Activated T-cell treated with anti-CD3 and anti-CD28 coated beads, Interleukin-2, amount 50 U/mL, for 72 hours (primary cell): ENCODE data around the gene COX8A. TPM values are rescaled to one million over a fixed set of nuclear protein-coding genes. Genes with fewer than 3 reads are reported as not detected.

Experiments used
- ATAC-seq, 2 donors: fragments of 150-1000 bp; cut with Tn5 transposase; replicated peaks in 1 of 2; 2 replicates each; pipeline ENCODE4 v1.10.0; 2021; ENCODE audit warnings: moderate library complexity in 2 of 2, mild to moderate bottlenecking in 1 of 2
- DNase-seq, 2 donors: peaks; one replicate each; pipeline ENCODE4 v3.0.0; 2021 to 2022; ENCODE audit warnings: mixed read lengths in 1 of 2
- H3K27ac Mint-ChIP-seq: one replicate; pipeline ENCODE4 v1.8.0; 2022; ENCODE audit warnings: mild to moderate bottlenecking, moderate library complexity, mixed read lengths
- H3K27me3 Mint-ChIP-seq: one replicate; pipeline ENCODE4 v1.8.0; 2022; ENCODE audit warnings: low read depth, mixed read lengths
- H3K36me3 Mint-ChIP-seq, 2 donors: one replicate each; pipeline ENCODE4 v1.8.0; 2022; ENCODE audit warnings: mixed read lengths in 2 of 2, mild to moderate bottlenecking in 1 of 2; ENCODE audit not compliant: insufficient read depth in 2 of 2
- H3K4me1 Mint-ChIP-seq: one replicate; pipeline ENCODE4 v1.8.0; 2022; ENCODE audit warnings: low read depth, mixed read lengths
- H3K4me3 Mint-ChIP-seq, 2 donors: one replicate each; pipeline ENCODE4 v1.8.0; 2022; ENCODE audit warnings: mild to moderate bottlenecking in 2 of 2, mixed read lengths in 2 of 2, moderate library complexity in 2 of 2
- H3K9me3 Mint-ChIP-seq, 2 donors: one replicate each; pipeline ENCODE4 v1.8.0; 2022; ENCODE audit warnings: mixed read lengths in 2 of 2
- total RNA-seq, 2 donors: library from RNA; stranded (reverse); gene quantifications; one replicate each; pipeline ENCODE4 v1.2.3, GENCODE V29; 2022

Gene COX8A
- total RNA-seq, 2 donors from 2014 or later: 310 to 319 TPM

DNA sequence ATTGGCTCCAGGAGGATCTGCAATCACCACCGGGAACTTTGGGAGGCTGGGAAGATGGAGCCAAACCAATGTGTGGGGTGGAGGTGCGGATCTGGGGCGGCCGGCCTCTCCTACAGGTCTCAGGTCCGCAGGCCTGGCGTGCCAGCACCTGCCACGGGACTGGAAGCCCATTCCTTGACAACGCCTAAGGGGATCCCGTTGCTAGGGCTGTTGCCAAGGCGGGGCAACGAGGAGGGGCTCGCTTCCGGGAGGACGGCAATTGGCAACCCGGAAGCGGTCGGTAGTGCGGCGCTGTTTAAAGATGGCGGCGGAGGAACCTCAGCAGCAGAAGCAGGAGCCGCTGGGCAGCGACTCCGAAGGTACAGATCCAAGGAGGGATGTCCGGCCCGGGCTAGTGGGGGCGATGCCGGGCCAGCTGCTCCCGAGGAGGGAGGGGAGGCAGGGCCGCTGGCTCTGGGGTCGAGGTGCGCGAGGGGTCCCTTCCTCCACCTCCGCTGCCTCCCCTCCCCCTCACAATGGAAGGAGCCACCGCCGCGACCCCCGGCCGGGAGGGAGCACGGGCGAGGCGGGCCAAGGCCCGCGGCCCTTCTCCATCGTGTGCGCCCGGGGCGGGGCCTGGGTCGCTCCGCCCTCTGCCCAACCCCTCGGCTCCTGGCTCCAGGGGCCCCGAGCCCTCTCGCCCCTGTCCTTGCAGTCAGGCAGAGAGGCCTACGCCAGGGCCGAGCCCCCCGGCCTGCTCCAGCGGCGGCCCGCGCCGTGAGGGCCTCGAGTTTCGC lies 11.9 kb downstream of the COX8A start, which contains the start of gene OTUB1:
TSS of gene OTUB1 (plus strand) at position 283 of the 776 bp plus-strand sequence. CDS start at position 302, 19 bp downstream.
- Mint-ChIP-seq H3K9me3 (no peaks in the 10 kb centered on the region), H3K27ac (peak within 1 kb of the TSS; percentile 97), H3K36me3 (peaks cover 5 to 17% of the 10 kb centered on the region in 2 donors), H3K27me3 (no peaks in the 10 kb centered on the region), H3K4me1 (peaks cover 41% of the 10 kb centered on the region), H3K4me3 (peak within 1 kb of the TSS; percentile 98 to 99)
- DNase-seq (peak; percentile 88 to 90), ATAC-seq (peak; percentile 94 to 95)

DNA sequence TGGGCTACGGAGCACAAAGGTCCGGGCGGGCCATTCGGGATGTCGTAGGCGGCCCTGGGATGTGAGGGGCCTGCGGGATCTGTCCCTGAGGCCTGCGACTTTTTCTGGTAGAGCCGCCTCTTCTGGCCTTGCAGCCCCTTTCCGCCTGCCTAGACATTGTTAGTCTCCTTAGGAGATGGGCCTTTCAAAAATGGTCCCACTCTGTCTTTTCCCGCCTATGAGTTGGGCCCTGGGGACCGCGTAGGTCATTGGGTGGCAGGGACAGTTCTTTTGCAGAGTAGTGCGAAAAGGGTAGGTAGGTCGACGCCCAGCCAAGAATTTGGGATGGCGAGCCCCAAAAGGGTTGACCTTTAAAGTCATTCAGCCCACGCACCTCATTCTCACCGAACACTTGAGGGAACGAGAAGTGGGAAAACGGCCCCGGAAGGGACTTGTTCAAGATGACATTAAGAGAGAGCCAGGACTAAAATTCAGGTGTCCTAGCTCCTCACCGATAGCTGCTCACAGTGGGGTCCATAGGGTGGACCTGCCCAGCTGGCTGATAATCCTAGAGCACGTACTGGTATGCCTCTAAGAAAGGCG lies 12.6 kb downstream of the COX8A start:
- Mint-ChIP-seq H3K27ac (no peak overlapping the region), H3K4me1 (peaks cover 35% of the 10 kb centered on the region), H3K36me3 (peaks cover 5 to 21% of the 10 kb centered on the region in 2 donors), H3K27me3 (no peaks in the 10 kb centered on the region), H3K4me3 (peak overlapping the region; percentile 75 to 98), H3K9me3 (no peaks in the 10 kb centered on the region)
- DNase-seq (no peak), ATAC-seq (no peak)

DNA sequence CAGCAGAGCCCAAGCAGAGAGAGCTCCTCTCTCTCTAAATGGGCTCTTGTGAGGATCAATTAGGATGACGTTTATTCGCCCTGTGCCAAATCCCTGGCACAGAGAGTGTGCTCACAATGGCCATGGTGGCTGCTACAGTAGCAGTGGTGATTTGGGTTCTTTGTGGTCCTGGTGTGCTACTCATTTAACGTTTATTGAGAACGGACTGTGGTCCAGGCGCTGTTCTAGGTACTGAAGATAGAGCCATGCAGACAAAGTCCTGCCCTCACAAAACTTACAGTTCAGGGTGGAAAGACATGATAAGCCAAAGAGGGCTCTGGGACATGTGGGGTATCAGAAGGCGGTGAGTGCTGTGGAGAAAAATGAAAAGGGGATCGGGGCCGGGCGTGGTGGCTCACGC lies 17.1 kb downstream of the COX8A start:
- Mint-ChIP-seq H3K9me3 (no peaks in the 10 kb centered on the region), H3K27me3 (no peaks in the 10 kb centered on the region), H3K27ac (no peak overlapping the region), H3K36me3 (peaks cover 2 to 19% of the 10 kb centered on the region in 2 donors), H3K4me3 (no peak overlapping the region), H3K4me1 (peaks cover 19% of the 10 kb centered on the region)
- no peak for DNase-seq
- ATAC-seq: no peak

DNA sequence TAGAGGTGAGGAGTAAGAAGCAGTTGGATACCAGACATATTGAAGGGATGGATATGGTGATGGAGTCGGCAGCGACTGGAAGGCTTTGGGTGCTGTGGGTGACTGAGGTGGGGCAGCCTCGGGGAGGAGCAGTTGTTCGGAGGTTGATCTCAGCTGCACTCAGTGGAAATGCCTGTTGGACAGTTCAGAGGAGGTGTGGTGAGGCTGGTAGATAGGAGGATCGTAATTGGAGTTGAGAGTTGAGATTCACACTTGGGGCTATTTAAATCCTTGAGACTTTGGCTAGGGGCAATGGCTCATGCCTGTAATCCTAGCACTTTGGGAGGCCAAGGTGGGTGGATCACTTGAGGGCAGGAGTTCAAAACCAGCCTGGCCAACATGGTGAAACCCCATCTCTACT lies 18.7 kb downstream of the COX8A start:
- Mint-ChIP-seq H3K4me1 (peaks cover 8% of the 10 kb centered on the region), H3K9me3 (no peaks in the 10 kb centered on the region), H3K4me3 (no peak overlapping the region), H3K27me3 (no peaks in the 10 kb centered on the region), H3K27ac (no peak overlapping the region), H3K36me3 (peaks cover 2 to 21% of the 10 kb centered on the region in 2 donors)
- ATAC-seq (no peak), DNase-seq (no peak)

DNA sequence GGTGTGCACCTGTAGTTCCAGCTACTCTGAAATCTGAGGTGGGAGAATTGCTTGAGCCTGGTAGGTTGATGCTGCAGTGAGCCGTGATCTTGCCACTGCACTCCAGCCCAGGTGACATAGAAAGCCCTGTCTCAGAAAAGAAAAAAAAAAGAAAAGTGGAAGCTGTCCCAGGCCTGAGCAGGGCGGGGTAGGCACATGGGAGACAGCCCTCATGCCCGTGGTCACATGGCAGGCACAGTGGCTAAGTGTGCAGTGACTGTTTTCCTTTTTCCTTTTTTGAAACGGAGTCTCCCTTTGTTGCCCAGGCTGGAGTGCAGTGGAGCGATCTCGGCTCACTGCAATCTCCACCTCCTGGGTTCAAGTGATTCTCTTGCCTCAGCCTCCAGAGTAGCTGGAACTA lies 19.6 kb downstream of the COX8A start:
- no peak overlapping the region for H3K4me3 Mint-ChIP-seq
- ATAC-seq: no peak
- no peaks in the 10 kb centered on the region for H3K4me1 Mint-ChIP-seq
- no peak overlapping the region for H3K27ac Mint-ChIP-seq
- no peaks in the 10 kb centered on the region for H3K9me3 Mint-ChIP-seq
- peaks cover 2 to 15% of the 10 kb centered on the region in 2 donors for H3K36me3 Mint-ChIP-seq
- no peak for DNase-seq
- H3K27me3 Mint-ChIP-seq: no peaks in the 10 kb centered on the region

DNA sequence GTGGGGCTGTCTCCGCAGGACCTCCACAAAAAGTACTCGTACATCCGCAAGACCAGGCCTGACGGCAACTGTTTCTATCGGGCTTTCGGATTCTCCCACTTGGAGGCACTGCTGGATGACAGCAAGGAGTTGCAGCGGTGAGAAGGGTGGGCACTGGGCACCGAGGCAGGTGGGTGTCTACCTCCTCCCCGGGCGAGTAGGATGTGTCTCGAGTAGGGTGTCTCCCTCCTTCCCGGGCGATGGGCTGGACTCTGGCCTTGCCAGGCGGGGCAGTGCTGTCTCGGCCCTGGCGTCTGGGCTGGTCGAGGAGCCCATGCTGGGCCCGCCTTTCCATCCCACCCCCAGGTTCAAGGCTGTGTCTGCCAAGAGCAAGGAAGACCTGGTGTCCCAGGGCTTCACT lies 22.1 kb downstream of the COX8A start:
- H3K27ac Mint-ChIP-seq: no peak overlapping the region
- DNase-seq (no peak), ATAC-seq (no peak)
- peaks cover 0 to 7% of the 10 kb centered on the region in 2 donors for H3K36me3 Mint-ChIP-seq
- no peaks in the 10 kb centered on the region for H3K4me1 Mint-ChIP-seq
- no peaks in the 10 kb centered on the region for H3K9me3 Mint-ChIP-seq
- no peak overlapping the region for H3K4me3 Mint-ChIP-seq
- no peaks in the 10 kb centered on the region for H3K27me3 Mint-ChIP-seq

DNA sequence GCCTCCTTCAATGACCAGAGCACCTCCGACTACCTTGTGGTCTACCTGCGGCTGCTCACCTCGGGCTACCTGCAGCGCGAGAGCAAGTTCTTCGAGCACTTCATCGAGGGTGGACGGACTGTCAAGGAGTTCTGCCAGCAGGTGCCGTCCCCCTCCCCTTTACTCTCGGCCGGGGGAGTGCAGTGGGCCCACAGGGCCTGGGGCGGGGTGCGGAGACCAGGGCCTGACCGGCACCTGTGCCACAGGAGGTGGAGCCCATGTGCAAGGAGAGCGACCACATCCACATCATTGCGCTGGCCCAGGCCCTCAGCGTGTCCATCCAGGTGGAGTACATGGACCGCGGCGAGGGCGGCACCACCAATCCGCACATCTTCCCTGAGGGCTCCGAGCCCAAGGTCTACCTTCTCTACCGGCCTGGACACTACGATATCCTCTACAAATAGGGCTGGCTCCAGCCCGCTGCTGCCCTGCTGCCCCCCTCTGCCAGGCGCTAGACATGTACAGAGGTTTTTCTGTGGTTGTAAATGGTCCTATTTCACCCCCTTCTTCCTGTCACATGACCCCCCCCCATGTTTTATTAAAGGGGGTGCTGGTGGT lies 22.8 kb downstream of the COX8A start:
- DNase-seq (no peak), ATAC-seq (no peak)
- Mint-ChIP-seq H3K4me3 (no peak overlapping the region), H3K27ac (no peak overlapping the region), H3K9me3 (no peaks in the 10 kb centered on the region), H3K4me1 (no peaks in the 10 kb centered on the region), H3K27me3 (no peaks in the 10 kb centered on the region), H3K36me3 (peaks cover 0 to 5% of the 10 kb centered on the region in 2 donors)

DNA sequence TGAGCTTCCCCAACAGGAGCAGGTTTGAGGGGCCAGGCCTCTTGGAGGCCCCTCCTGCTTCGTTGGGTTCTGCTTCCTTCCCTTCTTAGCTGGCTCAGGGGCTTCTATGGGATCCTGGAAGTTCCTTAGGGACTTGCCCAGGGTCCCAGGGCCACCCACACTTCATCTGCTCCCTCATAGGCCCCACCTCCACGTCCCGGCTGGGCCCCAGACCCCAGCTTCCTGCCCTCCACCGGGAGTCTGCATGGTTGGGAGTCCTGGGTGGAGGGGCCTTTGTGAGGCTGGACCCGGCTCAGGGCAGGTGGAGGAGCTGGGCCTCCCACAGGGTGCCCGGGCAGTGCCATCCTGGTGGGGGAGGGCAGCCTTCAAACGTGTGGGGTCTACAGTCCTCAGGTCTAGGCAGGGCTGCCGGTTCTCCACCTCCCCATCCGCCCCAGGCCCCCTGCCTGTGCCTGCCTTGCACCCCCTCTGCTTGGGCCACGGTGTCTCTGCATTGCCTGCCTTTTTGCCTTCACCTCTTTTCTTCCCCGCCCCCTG lies 23.4 kb downstream of the COX8A start:
- no peaks in the 10 kb centered on the region for H3K4me1 Mint-ChIP-seq
- H3K27ac Mint-ChIP-seq: no peak overlapping the region
- DNase-seq (no peak), ATAC-seq (no peak)
- no peak overlapping the region for H3K4me3 Mint-ChIP-seq
- H3K27me3 Mint-ChIP-seq: no peaks in the 10 kb centered on the region
- peaks cover 0 to 4% of the 10 kb centered on the region in 2 donors for H3K36me3 Mint-ChIP-seq
- no peaks in the 10 kb centered on the region for H3K9me3 Mint-ChIP-seq

DNA sequence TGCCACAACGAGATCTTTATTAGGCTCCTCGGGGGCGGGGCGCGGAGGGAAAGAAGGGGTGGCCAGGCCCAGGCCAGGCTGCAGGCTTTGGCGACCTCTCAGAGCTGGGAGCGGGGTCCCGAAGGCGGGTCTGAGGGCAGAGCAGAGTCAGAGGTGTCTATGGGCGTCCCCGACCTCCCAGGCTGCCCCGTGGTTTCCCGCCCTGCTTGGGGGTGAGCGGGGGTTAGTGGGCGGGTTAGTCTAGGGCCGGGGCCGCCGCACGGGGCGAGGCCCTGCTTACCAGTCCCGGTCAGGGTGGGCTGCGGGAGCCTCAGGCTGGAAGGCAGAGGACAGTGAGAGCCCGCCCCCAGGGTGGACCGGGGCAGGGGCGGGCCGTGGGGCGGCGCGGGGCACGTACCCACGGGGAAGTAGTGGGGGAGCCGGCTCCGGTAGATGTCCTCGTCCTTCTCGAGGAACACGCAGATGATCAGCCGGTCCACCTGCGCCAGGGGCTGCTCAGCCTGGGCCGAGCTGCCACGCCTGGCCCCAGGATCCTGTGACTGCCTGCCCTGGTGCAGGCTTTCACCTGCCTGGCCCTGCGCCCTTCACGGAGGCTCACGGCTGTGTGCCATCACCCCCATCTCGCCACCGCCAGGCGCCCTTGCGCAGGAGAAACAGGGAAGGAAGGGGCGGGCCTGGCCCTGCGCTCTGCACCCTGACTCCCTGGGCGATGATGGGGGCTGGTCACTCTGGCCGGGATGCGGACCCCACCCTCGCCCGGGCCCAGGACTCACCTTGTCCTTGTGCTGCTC lies 24.3 kb downstream of the COX8A start:
- ATAC-seq (no peak), DNase-seq (no peak)
- no peak overlapping the region for H3K4me3 Mint-ChIP-seq
- H3K9me3 Mint-ChIP-seq: no peaks in the 10 kb centered on the region
- H3K27ac Mint-ChIP-seq: no peak overlapping the region
- H3K27me3 Mint-ChIP-seq: no peaks in the 10 kb centered on the region
- H3K36me3 Mint-ChIP-seq: peaks cover 0 to 2% of the 10 kb centered on the region in 2 donors
- H3K4me1 Mint-ChIP-seq: no peaks in the 10 kb centered on the region

DNA sequence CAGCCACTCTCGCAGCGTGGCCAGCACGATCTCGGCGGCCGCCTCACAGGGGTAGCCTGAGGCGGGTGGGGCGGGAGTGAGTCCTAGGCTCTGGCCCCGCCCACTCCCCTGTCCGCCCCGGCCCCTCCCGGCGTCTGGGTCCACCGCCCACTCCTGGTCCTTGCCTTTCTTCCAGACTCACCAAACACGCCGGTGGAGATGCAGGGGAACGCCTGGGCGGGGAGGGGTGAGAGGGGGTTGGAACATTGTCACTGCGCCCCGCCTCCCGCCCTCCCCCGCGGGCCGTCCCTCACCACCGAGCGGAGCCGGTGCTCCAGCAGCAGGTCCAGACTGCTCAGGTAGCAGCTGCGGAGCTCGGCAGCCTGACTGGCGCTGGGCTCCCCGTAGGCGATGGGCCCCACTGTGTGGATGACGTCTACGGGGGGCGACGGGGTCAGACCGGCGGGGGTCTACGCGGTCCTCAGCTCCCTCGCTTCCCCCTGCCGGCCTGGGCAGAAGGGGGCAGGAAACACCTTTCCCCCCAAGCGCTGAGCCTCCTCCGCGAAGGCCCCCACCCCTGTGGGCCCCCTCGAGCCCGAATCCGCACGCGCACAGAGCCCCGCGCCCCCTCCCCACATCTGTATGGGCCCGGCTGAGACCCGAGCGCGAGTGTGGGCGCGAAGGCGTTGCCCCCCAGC lies 25.1 kb downstream of the COX8A start:
- no peak overlapping the region for H3K27ac Mint-ChIP-seq
- peak; percentile 56 to 59 for DNase-seq
- peak overlapping the region; percentile 36 to 66 for H3K4me3 Mint-ChIP-seq
- peak; percentile 46 to 50 for ATAC-seq
- peaks cover 0 to 2% of the 10 kb centered on the region in 2 donors for H3K36me3 Mint-ChIP-seq
- H3K9me3 Mint-ChIP-seq: no peaks in the 10 kb centered on the region
- no peaks in the 10 kb centered on the region for H3K4me1 Mint-ChIP-seq
- H3K27me3 Mint-ChIP-seq: no peaks in the 10 kb centered on the region

DNA sequence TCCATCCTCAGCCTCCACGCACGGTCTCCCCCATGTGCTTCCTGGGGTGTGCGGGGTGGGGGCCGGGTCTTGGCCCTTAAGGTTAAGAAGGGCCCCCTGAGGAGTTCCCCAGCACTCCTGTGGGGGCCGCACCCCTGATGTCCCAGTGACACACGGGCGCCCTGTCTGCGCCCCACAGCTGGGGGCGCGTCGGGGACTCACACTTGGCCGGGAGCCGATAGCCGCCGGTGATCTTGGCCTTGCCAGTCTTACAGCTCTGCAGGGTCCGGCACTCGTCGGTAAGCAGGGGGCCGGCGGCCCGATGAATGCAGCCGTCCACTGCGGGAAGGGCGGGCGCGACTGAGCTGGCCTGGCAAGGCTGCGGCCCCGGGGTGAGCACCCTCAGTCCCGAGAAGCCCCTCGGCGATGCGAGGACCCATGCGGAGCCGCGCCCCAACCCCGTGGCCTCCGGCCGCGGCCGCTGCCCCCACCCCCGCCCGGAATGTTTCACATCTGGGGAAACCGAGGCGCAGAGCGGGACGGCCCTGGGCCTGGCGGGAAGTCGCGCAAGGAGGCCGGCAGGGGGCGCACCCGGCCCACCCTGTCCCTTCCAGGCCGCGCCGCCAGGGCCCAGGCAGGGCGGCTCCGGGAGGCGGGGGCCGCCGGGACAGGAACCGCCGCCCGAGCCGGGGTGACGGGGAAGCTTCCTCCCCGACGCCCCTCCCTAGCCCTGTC lies 25.8 kb downstream of the COX8A start:
- no peaks in the 10 kb centered on the region for H3K27me3 Mint-ChIP-seq
- peaks cover 0 to 2% of the 10 kb centered on the region in 2 donors for H3K36me3 Mint-ChIP-seq
- DNase-seq (peak; percentile 75 to 84), ATAC-seq (peak; percentile 86 to 89)
- no peaks in the 10 kb centered on the region for H3K4me1 Mint-ChIP-seq
- no peak overlapping the region for H3K27ac Mint-ChIP-seq
- no peaks in the 10 kb centered on the region for H3K9me3 Mint-ChIP-seq
- peak overlapping the region; percentile 36 to 66 for H3K4me3 Mint-ChIP-seq
